ENCODE results near the gene RNF181. TPM values are rescaled to one million over a fixed set of nuclear protein-coding genes. Genes with fewer than 3 reads are reported as not detected.

RNF181 gene
- total and polyA plus RNA-seq, 2 of the 13 experiments (the other 11 are each of a cell fraction or from before 2014, with no cell fraction given), result 224 to 578 TPM

- TF ChIP-seq HBP1 (CRISPR knock-in tag; IDR thresholded peaks at IDR 0.05; ENCODE audit: low read depth) (peak; percentile 54), ZNF225 (CRISPR knock-in tag; IDR thresholded peaks at IDR 0.05) (0 out of 2 replicates have a peak, but pooled peaks have one; percentile 29), HDAC6 (IDR thresholded peaks at IDR 0.05; ENCODE audit: low read depth, low read length) (no peak), NPAS2 (CRISPR knock-in tag; IDR thresholded peaks at IDR 0.05; ENCODE audit: borderline replicate concordance) (no peak), SNAI1 (CRISPR knock-in tag; IDR thresholded peaks at IDR 0.05; ENCODE audit: borderline replicate concordance) (peak; percentile 95), CERS6 (CRISPR knock-in tag; IDR thresholded peaks at IDR 0.05) (no peak), MLXIP (CRISPR knock-in tag; IDR thresholded peaks at IDR 0.05; ENCODE audit: borderline replicate concordance) (no peak), SIX4 (CRISPR knock-in tag; IDR thresholded peaks at IDR 0.05) (0 out of 2 replicates have a peak, but pooled peaks have one; percentile 36), HHEX (CRISPR knock-in tag; IDR thresholded peaks at IDR 0.05) (no peak), IRF1 (CRISPR knock-in tag; IDR thresholded peaks at IDR 0.05; ENCODE audit: low read depth) (no peak; the same call in 1 of the 2 replicates), ZNF30 (CRISPR knock-in tag; IDR thresholded peaks at IDR 0.05) (no peak), BHLHE40 (IDR thresholded peaks at IDR 0.05; ENCODE audit: low read length) (no peak), ATRX (CRISPR knock-in tag; IDR thresholded peaks at IDR 0.05; ENCODE audit: borderline replicate concordance) (no peak), HMG20B (CRISPR knock-in tag; conservative IDR thresholded peaks at IDR 0.05) (no peak), TFDP2 (CRISPR knock-in tag; IDR thresholded peaks at IDR 0.05) (peak; percentile 91), ATF7 (IDR thresholded peaks at IDR 0.05) (no peak), ATF7 (CRISPR knock-in tag; IDR thresholded peaks at IDR 0.05) (0 out of 2 replicates have a peak, but pooled peaks have one; percentile 10), ZFP36L1 (CRISPR knock-in tag; IDR thresholded peaks at IDR 0.05) (peak; percentile 24; the same call in 1 of the 2 replicates), GLI4 (CRISPR knock-in tag; IDR thresholded peaks at IDR 0.05; ENCODE audit: borderline replicate concordance) (peak; percentile 76; the same call in 1 of the 2 replicates), FOXK2 (IDR thresholded peaks at IDR 0.05) (no peak), NR3C1 (CRISPR knock-in tag; IDR thresholded peaks at IDR 0.05) (no peak), ZNF460 (CRISPR knock-in tag; IDR thresholded peaks at IDR 0.05; ENCODE audit: borderline replicate concordance) (no peak)
Observed at GRCh38 chr2:85611705-85612587, 16.4 kb downstream of the RNF181 start, which contains the start of gene C2orf68 (continued).
